ENCODE results near the gene PLK3.

GRCh38 chr1:44801491-44802305 is 1.5 kb downstream of the PLK3 start:
- TF ChIP-seq POLR2A (IDR thresholded peaks at IDR 0.05; ENCODE audit: low read depth, low read length): no peak
- no peak for TF ChIP-seq CTCF (conservative IDR thresholded peaks at IDR 0.05; ENCODE audit: low read depth, low read length)
- TF ChIP-seq MXI1 (IDR thresholded peaks at IDR 0.05; ENCODE audit: borderline replicate concordance, low read depth, low read length): no peak
- no peak for TF ChIP-seq BHLHE40 (IDR thresholded peaks at IDR 0.05; ENCODE audit: low read depth, low read length)
- no peak for TF ChIP-seq MAFK (IDR thresholded peaks at IDR 0.05; ENCODE audit: low read depth, low read length)
- TF ChIP-seq MAZ (IDR thresholded peaks at IDR 0.05; ENCODE audit: borderline replicate concordance, low read depth, low read length): no peak
- no peak for TF ChIP-seq ELK1 (IDR thresholded peaks at IDR 0.05; ENCODE audit: borderline replicate concordance, low read depth, low read length)
